Memory B cell (primary cell): ENCODE measurements around the gene CGB3.
A peak's percentile ranks its signal among the peaks of the same experiment; 100 is the strongest.
"Not testable (repeated sequence)": the region's sequence is repeated elsewhere in the genome, so short reads cannot be mapped to it uniquely, and the experiment has no call there.

Source experiments
- ATAC-seq: fragments of 150-1000 bp; cut with Tn5 transposase; 2 replicates; pipeline ENCODE4 v1.10.0; 2021; ENCODE audit warnings: low read depth, mild to moderate bottlenecking, moderate library complexity
- DNase-seq, 2 donors: peaks; one replicate each; pipeline ENCODE4 v3.0.0; 2022; ENCODE audit warnings: low spot score in 2 of 2
- H3K27ac Mint-ChIP-seq: one replicate; pipeline ENCODE4 v1.8.0; 2022; ENCODE audit warnings: mild to moderate bottlenecking, moderate library complexity, mixed read lengths
- H3K27me3 Mint-ChIP-seq: one replicate; pipeline ENCODE4 v1.8.0; 2022; ENCODE audit warnings: mixed read lengths
- H3K36me3 Mint-ChIP-seq: one replicate; pipeline ENCODE4 v1.8.0; 2022; ENCODE audit warnings: mild to moderate bottlenecking, mixed read lengths
- H3K4me1 Mint-ChIP-seq: one replicate; pipeline ENCODE4 v1.8.0; 2022; ENCODE audit warnings: mixed read lengths
- H3K4me3 Mint-ChIP-seq: one replicate; pipeline ENCODE4 v1.8.0; 2022; ENCODE audit warnings: mild to moderate bottlenecking, moderate library complexity, mixed read lengths
- H3K9me3 Mint-ChIP-seq: one replicate; pipeline ENCODE4 v1.8.0; 2022; ENCODE audit warnings: mixed read lengths

The CGB3 gene

DNA sequence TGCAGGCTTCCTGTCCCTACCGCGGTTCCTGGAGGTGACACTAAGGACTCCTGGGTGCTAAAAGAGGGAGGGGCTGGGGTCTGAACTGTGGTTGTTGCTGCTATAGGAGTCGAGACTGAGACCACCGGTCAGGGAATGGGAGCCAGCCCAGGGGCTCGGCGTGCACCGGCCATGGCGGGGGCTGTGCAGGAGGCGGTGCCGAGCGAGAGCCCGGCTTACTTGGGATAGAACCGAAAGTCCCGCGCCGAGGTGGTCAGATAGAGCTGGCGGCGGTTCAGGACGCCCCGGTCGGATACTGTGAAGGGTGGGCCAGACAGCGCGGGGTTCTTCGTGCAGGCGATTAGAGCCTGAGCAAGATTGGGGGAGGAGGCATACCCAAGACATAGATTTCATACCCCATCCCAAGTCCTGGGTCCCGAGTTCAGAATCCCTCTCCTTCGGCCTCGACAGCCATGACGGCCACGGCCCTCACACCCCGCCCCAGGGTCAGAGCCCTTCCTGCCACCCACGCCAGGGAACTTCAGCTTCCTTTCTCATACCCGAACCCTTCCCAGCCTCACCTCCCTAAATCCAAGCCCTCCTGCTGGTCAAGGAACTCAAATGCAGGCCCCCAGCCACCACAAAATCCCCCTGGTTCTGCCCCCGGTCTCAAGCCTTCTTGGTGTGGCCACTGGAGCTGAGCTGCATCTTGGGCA lies 32.9 kb upstream of the CGB3 start:
- Mint-ChIP-seq H3K4me1 (peaks cover 16% of the 10 kb centered on the region), H3K27me3 (peaks cover 25% of the 10 kb centered on the region), H3K4me3 (peak overlapping the region; percentile 79)
- not testable (repeated sequence) for H3K36me3 Mint-ChIP-seq, H3K27ac Mint-ChIP-seq, ATAC-seq, H3K9me3 Mint-ChIP-seq
- peak in 1 of 2 donors; percentile 31 for DNase-seq

- ATAC-seq, result peak; percentile 82
- Mint-ChIP-seq H3K27ac (no peak overlapping the region), H3K4me1 (peaks cover 16% of the 10 kb centered on the region)
These were observed 32.2 kb upstream of the CGB3 start for GRCh38 chr19:49056101-49056901.

DNA sequence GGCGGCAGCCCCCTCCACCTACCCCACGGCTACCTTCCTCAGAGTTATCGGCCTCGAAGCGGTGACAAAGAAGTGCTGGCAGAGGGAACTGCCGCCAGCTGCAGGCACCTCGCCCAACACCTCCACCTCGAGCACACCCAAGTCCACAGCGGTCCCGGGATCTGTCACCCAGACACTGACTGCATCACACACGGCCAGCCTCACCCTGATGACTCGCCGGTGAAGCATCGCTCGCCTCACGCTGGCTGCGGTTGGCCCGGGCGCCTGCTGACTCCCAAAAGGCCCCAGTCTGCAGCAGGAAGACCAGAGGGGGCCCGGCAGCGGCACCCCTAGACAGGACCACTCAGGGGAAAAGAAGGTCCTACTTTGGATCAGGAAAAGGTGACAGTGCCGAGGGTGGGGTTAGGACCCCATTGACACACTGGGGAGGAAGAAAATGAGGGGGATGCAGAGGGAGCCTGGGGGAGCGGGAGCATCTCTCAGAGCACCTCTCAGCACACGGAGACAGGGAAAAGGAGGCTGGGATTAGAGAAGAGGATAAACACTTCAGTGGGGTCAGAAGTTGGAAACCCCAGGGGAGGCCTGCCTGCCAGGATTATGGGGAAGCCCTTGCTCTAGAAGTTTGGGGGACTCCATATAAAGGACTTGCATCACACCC lies 26.4 kb upstream of the CGB3 start:
- H3K27me3 Mint-ChIP-seq, DNase-seq, H3K4me1 Mint-ChIP-seq, ATAC-seq, H3K9me3 Mint-ChIP-seq, H3K4me3 Mint-ChIP-seq, H3K36me3 Mint-ChIP-seq, H3K27ac Mint-ChIP-seq: not testable (repeated sequence)

More at GRCh38 chr19:49056101-49056901, 32.2 kb upstream of the CGB3 start:
- H3K9me3 Mint-ChIP-seq, result peaks cover 2% of the 10 kb centered on the region
- H3K27me3 Mint-ChIP-seq, result peaks cover 21% of the 10 kb centered on the region
- H3K36me3 Mint-ChIP-seq, result peaks cover 2% of the 10 kb centered on the region
- peak; percentile 46 to 63 for DNase-seq
- H3K4me3 Mint-ChIP-seq, result peak overlapping the region; percentile 79

DNA sequence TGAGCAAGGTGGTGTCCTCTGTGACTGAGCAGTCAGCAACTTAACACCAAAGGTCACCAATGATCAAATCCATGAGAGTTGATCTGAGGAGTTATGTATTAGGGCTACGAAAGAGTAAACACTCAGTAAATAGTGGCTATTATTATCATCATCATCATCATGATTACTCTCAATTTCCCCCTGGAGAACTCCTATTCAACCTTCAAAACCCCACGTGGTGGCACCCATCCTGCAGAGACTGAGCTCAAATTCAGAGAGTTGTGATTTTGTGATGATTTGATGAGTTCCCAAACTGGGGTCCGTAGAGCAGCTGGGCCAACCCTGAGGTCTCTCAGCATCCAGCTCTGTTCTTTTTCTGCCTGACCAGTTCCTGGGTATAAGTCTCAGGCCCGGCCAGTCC lies 25.7 kb upstream of the CGB3 start:
- H3K36me3 Mint-ChIP-seq, H3K4me1 Mint-ChIP-seq, H3K27ac Mint-ChIP-seq, H3K27me3 Mint-ChIP-seq, H3K4me3 Mint-ChIP-seq, ATAC-seq, DNase-seq, H3K9me3 Mint-ChIP-seq: not testable (repeated sequence)

GRCh38 chr19:49049011-49049410 lies 24.9 kb upstream of the CGB3 start, which contains the start of gene CGB8:
Gene CGB8, minus strand, starts transcription at chr19:49049111. Its CDS starts 372 bp downstream, at chr19:49048739.
- DNase-seq, H3K4me1 Mint-ChIP-seq, H3K4me3 Mint-ChIP-seq, H3K36me3 Mint-ChIP-seq, H3K9me3 Mint-ChIP-seq, H3K27me3 Mint-ChIP-seq, ATAC-seq, H3K27ac Mint-ChIP-seq: not testable (repeated sequence)

DNA sequence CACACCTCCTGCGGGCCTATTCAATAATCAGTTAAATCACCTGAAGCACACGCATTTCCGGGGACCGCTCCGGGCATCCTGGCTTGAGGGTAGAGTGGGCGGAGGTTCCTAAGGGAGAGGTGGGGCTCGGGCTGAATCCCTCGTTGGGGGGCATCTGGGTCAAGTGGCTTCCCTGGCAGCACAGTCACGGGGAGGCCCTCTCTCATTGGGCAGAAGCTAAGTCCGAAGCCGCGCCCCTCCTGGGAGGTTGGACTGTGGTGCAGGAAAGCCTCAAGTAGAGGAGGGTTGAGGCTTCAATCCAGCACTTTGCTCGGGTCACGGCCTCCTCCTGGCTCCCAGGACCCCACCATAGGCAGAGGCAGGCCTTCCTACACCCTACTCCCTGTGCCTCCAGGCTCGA lies 19.4 kb upstream of the CGB3 start, which contains the start of gene CGB5:
Gene CGB5 (plus strand): TSS at position 301 of the 400 bp plus-strand sequence. CDS start 362 bp downstream, outside the sequence.
- H3K9me3 Mint-ChIP-seq, H3K36me3 Mint-ChIP-seq, H3K27ac Mint-ChIP-seq, H3K4me3 Mint-ChIP-seq, H3K4me1 Mint-ChIP-seq, DNase-seq, ATAC-seq, H3K27me3 Mint-ChIP-seq: not testable (repeated sequence)

DNA sequence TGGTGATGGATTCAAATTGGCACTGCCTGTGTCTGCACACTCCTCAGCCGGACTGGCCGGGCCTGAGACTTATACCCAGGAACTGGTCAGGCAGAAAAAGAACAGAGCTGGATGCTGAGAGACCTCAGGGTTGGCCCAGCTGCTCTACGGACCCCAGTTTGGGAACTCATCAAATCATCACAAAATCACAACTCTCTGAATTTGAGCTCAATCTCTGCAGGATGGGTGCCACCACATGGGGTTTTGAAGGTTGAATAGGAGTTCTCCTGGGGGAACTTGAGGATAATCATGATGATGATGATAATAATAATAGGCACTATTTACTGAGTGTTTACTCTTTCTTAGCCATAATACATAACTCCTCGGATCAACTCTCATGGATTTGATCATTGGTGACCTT lies 18.5 kb upstream of the CGB3 start:
- not testable (repeated sequence) for H3K27me3 Mint-ChIP-seq, H3K4me1 Mint-ChIP-seq, DNase-seq, ATAC-seq, H3K4me3 Mint-ChIP-seq, H3K36me3 Mint-ChIP-seq, H3K27ac Mint-ChIP-seq, H3K9me3 Mint-ChIP-seq

DNA sequence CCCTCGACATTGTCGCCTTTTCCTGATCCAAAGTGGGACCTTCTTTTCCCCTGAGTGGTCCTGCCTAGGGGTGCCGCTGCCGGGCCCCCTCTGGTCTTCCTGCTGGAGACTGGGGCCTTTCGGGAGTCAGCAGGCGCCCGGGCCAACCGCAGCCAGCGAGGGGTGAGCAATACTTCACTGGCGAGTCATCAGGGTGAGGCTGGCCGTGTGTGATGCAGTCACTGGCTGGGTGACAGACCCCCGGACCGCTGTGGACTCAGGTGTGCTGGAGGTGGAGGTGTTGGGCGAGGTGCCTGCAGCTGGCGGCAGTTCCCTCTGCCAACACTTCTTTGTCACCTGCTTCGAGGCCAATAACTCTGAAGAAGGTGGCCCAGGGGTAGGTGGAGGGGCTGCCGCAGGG lies 18.0 kb upstream of the CGB3 start:
- ATAC-seq (no peak), DNase-seq (no peak)
- peaks cover 3% of the 10 kb centered on the region for H3K4me1 Mint-ChIP-seq
- H3K27ac Mint-ChIP-seq, result no peak overlapping the region
- H3K4me3 Mint-ChIP-seq, result no peak overlapping the region
- H3K27me3 Mint-ChIP-seq, result peaks cover 4% of the 10 kb centered on the region
- no peaks in the 10 kb centered on the region for H3K36me3 Mint-ChIP-seq
- H3K9me3 Mint-ChIP-seq, result no peaks in the 10 kb centered on the region

DNA sequence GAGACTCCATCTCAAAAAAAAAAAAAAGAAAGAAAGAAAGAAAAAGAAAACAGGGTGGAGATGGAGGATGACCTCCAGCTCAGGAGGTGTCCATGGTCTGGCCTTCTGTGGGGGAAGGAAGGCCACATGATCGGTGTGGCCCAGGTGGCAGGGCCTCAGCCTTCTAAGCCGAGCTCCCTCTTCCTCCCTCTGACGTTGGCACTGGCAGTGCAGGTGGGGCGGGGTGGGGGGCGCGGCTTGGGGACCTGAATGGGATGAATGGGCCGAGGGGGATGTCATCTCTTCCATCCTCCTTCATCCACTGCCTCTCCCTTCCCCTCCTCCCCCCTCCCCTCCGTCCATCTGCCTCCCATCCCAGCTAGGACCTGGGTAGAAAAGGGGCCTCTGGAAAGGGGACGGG lies 15.6 kb upstream of the CGB3 start:
- not testable (repeated sequence) for ATAC-seq, DNase-seq, H3K4me1 Mint-ChIP-seq, H3K9me3 Mint-ChIP-seq, H3K4me3 Mint-ChIP-seq, H3K27me3 Mint-ChIP-seq, H3K36me3 Mint-ChIP-seq, H3K27ac Mint-ChIP-seq

DNA sequence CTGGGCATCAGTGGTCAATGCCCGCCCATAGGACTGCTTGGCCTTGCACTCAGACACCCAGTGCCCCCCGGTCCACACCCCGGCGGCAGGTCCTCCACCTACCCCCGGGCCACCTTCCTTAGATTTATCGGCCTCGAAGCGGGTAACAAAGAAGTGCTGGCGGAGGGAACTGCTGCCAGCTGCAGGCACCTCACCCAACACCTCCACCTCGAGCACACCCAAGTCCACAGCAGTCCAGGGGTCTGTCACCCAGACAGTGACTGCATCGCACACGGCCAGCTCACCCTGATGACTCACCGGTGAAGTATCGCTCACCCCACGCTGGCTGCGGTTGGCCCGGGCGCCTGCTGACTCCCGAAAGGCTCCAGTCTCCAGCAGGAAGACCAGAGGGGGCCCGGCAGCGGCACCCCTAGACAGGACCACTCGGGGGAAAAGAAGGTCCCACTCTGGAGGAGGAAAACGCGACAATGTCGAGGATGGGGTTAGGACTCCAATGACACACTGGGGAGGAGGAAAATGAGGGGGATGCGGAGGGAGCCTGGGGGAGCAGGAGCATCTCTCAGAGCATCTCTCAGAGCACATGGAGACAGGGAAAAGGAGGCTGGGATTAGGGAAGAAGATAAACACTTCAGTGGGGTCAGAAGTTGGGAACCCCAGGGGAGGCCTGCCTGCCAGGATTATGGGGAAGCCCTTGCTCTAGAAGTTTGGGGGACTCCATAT lies 14.6 kb upstream of the CGB3 start:
- H3K4me3 Mint-ChIP-seq, result not testable (repeated sequence)

DNA sequence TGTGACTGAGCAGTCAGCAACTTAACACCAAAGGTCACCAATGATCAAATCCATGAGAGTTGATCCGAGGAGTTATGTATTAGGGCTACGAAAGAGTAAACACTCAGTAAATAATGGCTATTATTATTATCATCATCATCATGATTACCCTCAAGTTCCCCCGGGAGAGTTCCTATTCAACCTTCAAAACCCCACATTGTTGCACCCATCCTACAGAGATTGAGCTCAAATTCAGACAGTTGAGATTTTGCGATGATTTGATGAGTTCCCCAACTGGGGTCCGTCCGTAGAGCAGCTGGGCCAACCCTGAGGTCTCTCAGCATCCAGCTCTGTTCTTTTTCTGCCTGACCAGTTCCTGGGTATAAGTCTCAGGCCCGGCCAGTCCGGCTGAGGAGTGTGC lies 14.0 kb upstream of the CGB3 start:
- H3K27me3 Mint-ChIP-seq, H3K4me3 Mint-ChIP-seq, H3K27ac Mint-ChIP-seq, DNase-seq, H3K4me1 Mint-ChIP-seq, ATAC-seq, H3K36me3 Mint-ChIP-seq, H3K9me3 Mint-ChIP-seq: not testable (repeated sequence)

More for the DNA sequence above, 14.6 kb upstream of the CGB3 start:
- not testable (repeated sequence) for H3K9me3 Mint-ChIP-seq, DNase-seq, ATAC-seq, H3K27ac Mint-ChIP-seq, H3K4me1 Mint-ChIP-seq, H3K36me3 Mint-ChIP-seq, H3K27me3 Mint-ChIP-seq

DNA sequence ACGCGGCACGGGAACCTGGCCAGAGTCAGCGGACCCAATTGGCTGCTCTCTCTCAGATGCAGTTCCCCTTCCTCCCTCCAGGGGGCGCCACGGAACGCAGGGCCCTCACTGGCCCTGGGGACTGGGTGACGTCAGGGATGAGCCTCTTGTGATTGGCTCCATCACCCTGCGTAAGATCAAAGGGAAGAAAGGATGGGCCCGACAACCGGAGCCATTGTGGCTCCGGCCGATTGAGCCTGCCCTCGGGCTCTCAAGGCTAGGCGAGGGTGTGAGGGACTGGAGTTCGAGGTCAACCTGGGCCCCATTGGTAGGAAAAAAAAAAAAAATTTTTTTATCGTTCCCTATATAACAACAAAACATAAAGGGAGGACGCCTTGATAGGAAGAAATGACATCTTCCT lies 12.7 kb upstream of the CGB3 start, which contains the start of gene CGB1:
Gene CGB1 (minus strand): TSS at position 81 of the 400 bp plus-strand sequence. CDS start 184 bp downstream, outside the sequence.
- ATAC-seq, H3K27me3 Mint-ChIP-seq, H3K9me3 Mint-ChIP-seq, H3K36me3 Mint-ChIP-seq, H3K27ac Mint-ChIP-seq, H3K4me1 Mint-ChIP-seq, DNase-seq, H3K4me3 Mint-ChIP-seq: not testable (repeated sequence)

GRCh38 chr19:49031642-49032301 lies 7.6 kb upstream of the CGB3 start, which contains the start of gene CGB2:
Gene CGB2, plus strand, starts transcription at chr19:49031890. Its CDS starts 206 bp downstream, at chr19:49032096.
- not testable (repeated sequence) for H3K9me3 Mint-ChIP-seq, H3K4me1 Mint-ChIP-seq, H3K27ac Mint-ChIP-seq, H3K27me3 Mint-ChIP-seq, H3K36me3 Mint-ChIP-seq, H3K4me3 Mint-ChIP-seq, DNase-seq
- peak; percentile 74 for ATAC-seq
